PC-3 (cell line): ENCODE results near the gene RBM15B. TPM values are rescaled to one million over a fixed set of nuclear protein-coding genes. Genes with fewer than 3 reads are reported as not detected.

Experiments
- ATAC-seq: fragments of 200-7000 bp; cut with Tn5 transposase; 2 replicates; pipeline ENCODE4 v1.9.1; 2020; ENCODE audit warnings: mild to moderate bottlenecking, moderate library complexity
- BruUV-seq: library from RNA; stranded (reverse); fragments of 400-500 nt; replicated peaks from 2 replicates; lab custom pipeline; 2021; lab: Mats Ljungman, UMichigan
- CTCF ChIA-PET: fragments of 300-600 bp; sonication (Branson Sonifier 250); formaldehyde crosslinking; loops from one replicate; lab custom pipeline; 2022; ENCODE audit warnings: antibody characterized with exemption; lab: Charles Lee
- POLR2A ChIA-PET: fragments of 300-600 bp; sonication (Branson Sonifier 250); formaldehyde crosslinking; loops from one replicate; lab custom pipeline; 2022; ENCODE audit warnings: antibody characterized with exemption; ENCODE audit not compliant: unreplicated experiment; lab: Charles Lee
- DNase-seq: peaks from one replicate; pipeline ENCODE4 v3.0.0-alpha.2; 2015
- H2AFZ ChIP-seq: fragments of 300-600 bp; sonication (generic); 2 replicates; pipeline ENCODE4 v1.6.0; 2016; ENCODE audit warnings: antibody characterized with exemption, low read length
- H3F3A ChIP-seq: fragments of 300-600 bp; sonication (generic); one replicate; pipeline ENCODE4 v1.6.0; 2017; ENCODE audit warnings: antibody characterized with exemption, low read length, control low read depth, mild to moderate bottlenecking; ENCODE audit not compliant: unreplicated experiment
- H3K27ac ChIP-seq: fragments of 300-600 bp; sonication (generic); 2 replicates; pipeline ENCODE4 v1.5.1; 2016; ENCODE audit warnings: mild to moderate bottlenecking, low read length
- H3K27me3 ChIP-seq: fragments of 300-600 bp; sonication (generic); 2 replicates; pipeline ENCODE4 v1.6.1; 2016; ENCODE audit warnings: low read length, mixed read lengths
- H3K36me3 ChIP-seq: fragments of 300-600 bp; sonication (generic); 2 replicates; pipeline ENCODE4 v1.6.1; 2016; ENCODE audit warnings: low read depth, mixed run types, low read length, mixed read lengths
- H3K4me1 ChIP-seq: fragments of 300-600 bp; sonication (generic); 2 replicates; pipeline ENCODE4 v1.5.1; 2016; ENCODE audit warnings: low read length; ENCODE audit not compliant: insufficient read depth
- H3K4me2 ChIP-seq: fragments of 300-600 bp; sonication (generic); 2 replicates; pipeline ENCODE4 v1.6.0; 2016; ENCODE audit warnings: low read length
- H3K4me3 ChIP-seq: fragments of 300-600 bp; sonication (generic); 2 replicates; pipeline ENCODE4 v1.5.1; 2016; ENCODE audit warnings: mild to moderate bottlenecking, low read length, mixed read lengths
- H3K79me2 ChIP-seq: fragments of 300-600 bp; sonication (generic); 2 replicates; pipeline ENCODE4 v1.6.1; 2017; ENCODE audit warnings: low read length, mixed read lengths
- H3K9ac ChIP-seq: fragments of 300-600 bp; sonication (generic); 2 replicates; pipeline ENCODE4 v1.6.0; 2016; ENCODE audit warnings: mild to moderate bottlenecking, low read length
- H3K9me2 ChIP-seq: fragments of 300-600 bp; sonication (generic); replicated peaks from 2 replicates; pipeline ENCODE4 v1.6.1; 2016; ENCODE audit warnings: mixed run types, low read length, mixed read lengths
- H3K9me3 ChIP-seq: fragments of 300-600 bp; sonication (generic); 2 replicates; pipeline ENCODE4 v1.6.1; 2016; ENCODE audit warnings: low read length, mixed read lengths
- H4K20me1 ChIP-seq: fragments of 300-600 bp; sonication (generic); 2 replicates; pipeline ENCODE4 v1.6.1; 2016; ENCODE audit warnings: low read length, mixed read lengths
- CTCF ChIP-seq: fragments of 300-600 bp; sonication (generic); conservative IDR thresholded peaks from 2 replicates; pipeline ENCODE4 v1.5.1; 2017; ENCODE audit warnings: antibody characterized with exemption, low read depth, mild to moderate bottlenecking, low read length
- EZH2 ChIP-seq: fragments of 300-600 bp; sonication (generic); IDR thresholded peaks from one replicate; pipeline ENCODE4 v1.6.1; 2017; ENCODE audit warnings: antibody characterized with exemption, mild to moderate bottlenecking, low read length; ENCODE audit not compliant: unreplicated experiment
- EZH2phosphoT487 ChIP-seq: fragments of 300-600 bp; sonication (generic); IDR thresholded peaks from 2 replicates; pipeline ENCODE4 v1.6.1; 2018; ENCODE audit warnings: mild to moderate bottlenecking, antibody characterized with exemption, low read length, borderline replicate concordance
- intact Hi-C: fragments of 100-400 bp; cut with micrococcal nuclease; formaldehyde crosslinking; loops from 2 replicates; pipeline ENCODE4 v1.9.0; 2023
- total RNA-seq: library from RNA; depleted of rRNA; stranded (reverse); fragments of >200 nt; gene quantifications from 2 replicates; pipeline ENCODE4 v1.2.3, GENCODE V29; 2014

RBM15B gene
- total RNA-seq, 1 experiment from 2014 or later = 31.1 TPM

GRCh38 chr3:51378065-51378464, 13.0 kb upstream of the RBM15B start:
- POLR2A ChIA-PET = no interaction called here
- no peaks in the 10 kb centered on the region for H3F3A ChIP-seq
- TF ChIP-seq CTCF (no peak), EZH2 (no peak), EZH2phosphoT487 (no peak)

DNA sequence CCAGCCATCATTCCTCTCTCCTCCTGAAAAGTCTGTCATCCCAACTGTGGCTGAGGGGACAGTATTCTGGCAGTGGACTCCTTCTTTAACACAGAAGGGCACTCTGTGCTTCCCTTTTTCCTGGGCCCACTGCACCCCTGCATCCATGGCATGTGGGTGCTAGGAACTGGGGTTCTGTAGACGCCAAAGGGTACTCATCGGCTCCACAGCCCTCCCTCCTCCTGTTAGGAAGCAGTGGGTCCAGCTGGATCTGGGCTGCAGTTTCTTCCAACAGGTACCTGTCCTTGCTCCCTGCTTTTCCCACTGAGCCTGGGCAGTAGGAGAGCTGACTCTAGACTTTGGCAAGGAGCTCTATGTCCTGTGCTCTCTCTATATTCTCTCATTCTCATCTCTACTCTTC, 12.4 kb upstream of the RBM15B start:
- DNase-seq (no peak), ATAC-seq (no peak)
- Histone ChIP-seq H3K79me2 (peaks cover 5% of the 10 kb centered on the region), H2AFZ (no peak overlapping the region), H3K4me2 (no peak overlapping the region), H3K27ac (no peak overlapping the region), H3K4me1 (peaks cover 5% of the 10 kb centered on the region; the same call in 1 of the 2 replicates), H3K36me3 (no peaks in the 10 kb centered on the region), H4K20me1 (no peaks in the 10 kb centered on the region), H3K9ac (no peak overlapping the region), H3K9me2 (no peaks in the 10 kb centered on the region), H3K27me3 (no peaks in the 10 kb centered on the region), H3K4me3 (no peak overlapping the region), H3F3A (no peaks in the 10 kb centered on the region), H3K9me3 (no peaks in the 10 kb centered on the region)
- TF ChIP-seq EZH2phosphoT487 = no peak
- no peak for TF ChIP-seq EZH2
- TF ChIP-seq CTCF = no peak
- CTCF ChIA-PET = no interaction called here
- intact Hi-C loops = no loop called here
- BruUV-seq = no TSS peak
- POLR2A ChIA-PET = no interaction called here

More at GRCh38 chr3:51378065-51378464, 13.0 kb upstream of the RBM15B start:
- Histone ChIP-seq H3K36me3 (no peaks in the 10 kb centered on the region), H3K4me2 (no peak overlapping the region), H3K27me3 (no peaks in the 10 kb centered on the region), H2AFZ (no peak overlapping the region), H3K4me3 (no peak overlapping the region), H3K4me1 (no peaks in the 10 kb centered on the region), H3K9ac (no peak overlapping the region), H3K79me2 (no peaks in the 10 kb centered on the region), H3K9me2 (no peaks in the 10 kb centered on the region), H3K27ac (no peak overlapping the region), H3K9me3 (no peaks in the 10 kb centered on the region), H4K20me1 (no peaks in the 10 kb centered on the region)
- ATAC-seq (no peak), DNase-seq (no peak)
- intact Hi-C loops = no loop called here
- CTCF ChIA-PET = no interaction called here
- BruUV-seq = no TSS peak

- BruUV-seq = no TSS peak
- intact Hi-C loops = no loop called here
- POLR2A ChIA-PET = no interaction called here
Observed at GRCh38 chr3:51379301-51379700, 11.8 kb upstream of the RBM15B start.

More at GRCh38 chr3:51379301-51379700, 11.8 kb upstream of the RBM15B start:
- H3K9me3 ChIP-seq = no peaks in the 10 kb centered on the region
- H3K27ac ChIP-seq = no peak overlapping the region
- no peak for ATAC-seq
- no peaks in the 10 kb centered on the region for H3K27me3 ChIP-seq
- H4K20me1 ChIP-seq = no peaks in the 10 kb centered on the region
- H3K36me3 ChIP-seq = no peaks in the 10 kb centered on the region
- H3F3A ChIP-seq = no peaks in the 10 kb centered on the region
- CTCF ChIA-PET = no interaction called here
- peaks cover 11% of the 10 kb centered on the region for H3K79me2 ChIP-seq
- no peaks in the 10 kb centered on the region for H3K9me2 ChIP-seq
- peaks cover 8% of the 10 kb centered on the region; the same call in 1 of the 2 replicates for H3K4me1 ChIP-seq
- no peak overlapping the region for H2AFZ ChIP-seq
- H3K4me2 ChIP-seq = no peak overlapping the region
- no peak for DNase-seq
- H3K9ac ChIP-seq = no peak overlapping the region
- no peak overlapping the region for H3K4me3 ChIP-seq
- no peak for TF ChIP-seq EZH2phosphoT487
